WTC11 (cell line): ENCODE measurements around the gene DUS1L.

Source experiments
- CTCF ChIP-seq: fragments of 200-600 bp; IDR thresholded peaks from 2 replicates; pipeline ENCODE4 v1.8.0; 2022; ENCODE audit warnings: antibody characterized with exemption
- IRF1 ChIP-seq: sonication (generic); formaldehyde crosslinking; IDR thresholded peaks from 2 replicates; pipeline ENCODE4 v1.8.0; 2023; ENCODE audit warnings: missing genetic modification reagents
- TF ChIP-seq, protein P1 (sequence below): sonication (generic); formaldehyde crosslinking; IDR thresholded peaks from 2 replicates; pipeline ENCODE4 v1.8.1; 2023; ENCODE audit warnings: mild to moderate bottlenecking, missing genetic modification reagents
- TF ChIP-seq, protein P2 (sequence below): sonication (generic); formaldehyde crosslinking; IDR thresholded peaks from 2 replicates; pipeline ENCODE4 v1.8.1; 2023; ENCODE audit warnings: mild to moderate bottlenecking, missing genetic modification reagents, moderate library complexity

DNA sequence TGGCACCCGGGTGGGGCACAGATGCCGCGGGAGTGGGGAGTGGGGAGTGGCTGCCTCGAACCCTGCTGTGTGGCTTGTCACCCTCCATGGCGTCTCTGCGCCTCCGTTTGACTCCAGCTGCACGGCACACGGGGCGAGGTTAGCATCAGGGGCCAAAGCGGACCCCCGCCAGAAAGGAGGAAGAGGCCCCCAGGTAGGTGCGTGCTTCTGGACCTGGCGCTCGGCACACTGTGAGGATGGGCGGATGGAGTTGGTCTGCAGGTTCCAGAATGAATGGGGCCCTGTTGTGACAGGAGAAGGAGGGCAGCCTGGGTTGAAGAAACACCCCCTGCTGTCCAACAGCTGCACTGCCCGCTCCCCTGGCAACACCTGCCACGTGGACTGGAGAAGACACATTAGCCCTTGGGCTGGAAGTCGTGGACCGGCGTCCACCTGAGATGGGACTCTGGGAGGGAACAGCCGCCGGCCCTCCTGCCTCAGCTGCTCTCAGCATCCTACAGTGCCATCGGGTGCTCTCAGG is 41.8 kb upstream of the DUS1L start:
- TF ChIP-seq CTCF, result no peak; the same call in 1 of the 2 replicates
- TF ChIP-seq, protein P1, sequence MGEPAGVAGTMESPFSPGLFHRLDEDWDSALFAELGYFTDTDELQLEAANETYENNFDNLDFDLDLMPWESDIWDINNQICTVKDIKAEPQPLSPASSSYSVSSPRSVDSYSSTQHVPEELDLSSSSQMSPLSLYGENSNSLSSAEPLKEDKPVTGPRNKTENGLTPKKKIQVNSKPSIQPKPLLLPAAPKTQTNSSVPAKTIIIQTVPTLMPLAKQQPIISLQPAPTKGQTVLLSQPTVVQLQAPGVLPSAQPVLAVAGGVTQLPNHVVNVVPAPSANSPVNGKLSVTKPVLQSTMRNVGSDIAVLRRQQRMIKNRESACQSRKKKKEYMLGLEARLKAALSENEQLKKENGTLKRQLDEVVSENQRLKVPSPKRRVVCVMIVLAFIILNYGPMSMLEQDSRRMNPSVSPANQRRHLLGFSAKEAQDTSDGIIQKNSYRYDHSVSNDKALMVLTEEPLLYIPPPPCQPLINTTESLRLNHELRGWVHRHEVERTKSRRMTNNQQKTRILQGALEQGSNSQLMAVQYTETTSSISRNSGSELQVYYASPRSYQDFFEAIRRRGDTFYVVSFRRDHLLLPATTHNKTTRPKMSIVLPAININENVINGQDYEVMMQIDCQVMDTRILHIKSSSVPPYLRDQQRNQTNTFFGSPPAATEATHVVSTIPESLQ (CRISPR knock-in tag), result no peak
- TF ChIP-seq, protein P2, sequence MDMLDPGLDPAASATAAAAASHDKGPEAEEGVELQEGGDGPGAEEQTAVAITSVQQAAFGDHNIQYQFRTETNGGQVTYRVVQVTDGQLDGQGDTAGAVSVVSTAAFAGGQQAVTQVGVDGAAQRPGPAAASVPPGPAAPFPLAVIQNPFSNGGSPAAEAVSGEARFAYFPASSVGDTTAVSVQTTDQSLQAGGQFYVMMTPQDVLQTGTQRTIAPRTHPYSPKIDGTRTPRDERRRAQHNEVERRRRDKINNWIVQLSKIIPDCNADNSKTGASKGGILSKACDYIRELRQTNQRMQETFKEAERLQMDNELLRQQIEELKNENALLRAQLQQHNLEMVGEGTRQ (CRISPR knock-in tag), result no peak
- TF ChIP-seq IRF1 (CRISPR knock-in tag), result no peak
